Stimulated activated effector memory CD8-positive, alpha-beta T cell treated with anti-CD3 and anti-CD28 coated beads, Interleukin-12 subunit alpha, Interleukin-12 subunit beta, amount 100 ng/mL, for 72 hours (primary cell): ENCODE measurements around the gene ECHS1.

Experiments
- ATAC-seq: fragments of 150-1000 bp; cut with Tn5 transposase; 2 replicates; pipeline ENCODE4 v1.10.0; 2021
- DNase-seq, 2 donors: peaks; one replicate each; pipeline ENCODE4 v3.0.0; 2021 to 2022; ENCODE audit warnings: low spot score in 2 of 2
- H3K27ac Mint-ChIP-seq: one replicate; pipeline ENCODE4 v1.8.0; 2022; ENCODE audit warnings: mild to moderate bottlenecking, mixed read lengths
- H3K36me3 Mint-ChIP-seq: one replicate; pipeline ENCODE4 v1.8.0; 2022; ENCODE audit warnings: mild to moderate bottlenecking, mixed read lengths
- H3K4me1 Mint-ChIP-seq: one replicate; pipeline ENCODE4 v1.8.0; 2022; ENCODE audit warnings: mixed read lengths
- H3K4me3 Mint-ChIP-seq: one replicate; pipeline ENCODE4 v1.8.0; 2022; ENCODE audit warnings: mild to moderate bottlenecking, mixed read lengths
- H3K9me3 Mint-ChIP-seq: one replicate; pipeline ENCODE4 v1.8.0; 2022; ENCODE audit warnings: mixed read lengths

The ECHS1 gene

DNA sequence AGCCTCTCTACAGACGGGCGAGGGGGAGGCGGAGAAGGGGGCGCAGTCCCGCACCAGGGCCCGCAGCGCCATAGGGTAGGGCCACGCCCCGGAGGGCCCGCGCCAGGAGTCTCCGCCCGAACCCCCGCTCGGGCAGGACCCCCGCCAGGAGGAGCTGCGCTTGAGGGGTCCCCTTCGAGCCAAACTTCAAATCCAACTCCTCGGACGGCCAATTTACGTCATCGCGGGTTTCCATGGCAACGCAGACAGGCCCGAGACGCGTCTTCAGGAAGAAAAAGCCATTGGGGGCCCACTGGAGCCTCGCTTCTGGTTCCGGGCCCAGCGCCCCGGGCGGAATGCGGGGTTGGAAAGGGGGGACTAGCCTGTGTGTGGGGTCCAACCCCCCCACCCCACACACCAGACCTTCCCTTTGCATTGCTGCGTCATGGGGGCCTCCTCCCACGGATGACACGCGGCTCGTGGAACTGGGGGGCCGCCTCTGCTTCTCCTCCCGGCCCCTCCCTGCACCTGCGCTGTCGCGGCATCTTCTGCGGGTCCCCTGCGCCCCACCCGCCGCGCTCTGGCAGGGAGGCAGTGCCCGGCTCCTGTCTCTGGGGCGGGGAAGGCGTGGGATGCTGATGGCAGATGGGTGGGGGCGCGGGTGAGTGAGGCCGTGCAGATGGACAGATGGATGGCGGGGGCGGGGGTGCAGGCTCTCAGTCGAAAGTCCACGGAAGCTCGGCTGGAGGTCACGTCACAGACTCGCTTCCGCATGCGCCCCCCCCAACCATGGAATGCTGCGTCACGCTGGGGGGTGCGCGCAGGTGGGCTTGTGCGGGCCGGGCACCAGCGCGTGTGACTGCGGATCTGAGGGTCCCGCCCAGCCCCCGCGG is 37.7 kb downstream of the ECHS1 start:
- Mint-ChIP-seq H3K4me1 (peaks cover 7% of the 10 kb centered on the region), H3K27ac (peak overlapping the region; percentile 71), H3K4me3 (no peak overlapping the region), H3K9me3 (no peaks in the 10 kb centered on the region), H3K36me3 (no peaks in the 10 kb centered on the region)
- peak; percentile 51 for ATAC-seq
- peak; percentile 57 to 77 for DNase-seq

GRCh38 chr10:133334503-133335245 is 38.5 kb downstream of the ECHS1 start:
- H3K27ac Mint-ChIP-seq = peak overlapping the region; percentile 71
- no peaks in the 10 kb centered on the region for H3K9me3 Mint-ChIP-seq
- H3K36me3 Mint-ChIP-seq = no peaks in the 10 kb centered on the region
- H3K4me3 Mint-ChIP-seq = no peak overlapping the region
- ATAC-seq (peak; percentile 63), DNase-seq (no peak)
- H3K4me1 Mint-ChIP-seq = peaks cover 11% of the 10 kb centered on the region

DNA sequence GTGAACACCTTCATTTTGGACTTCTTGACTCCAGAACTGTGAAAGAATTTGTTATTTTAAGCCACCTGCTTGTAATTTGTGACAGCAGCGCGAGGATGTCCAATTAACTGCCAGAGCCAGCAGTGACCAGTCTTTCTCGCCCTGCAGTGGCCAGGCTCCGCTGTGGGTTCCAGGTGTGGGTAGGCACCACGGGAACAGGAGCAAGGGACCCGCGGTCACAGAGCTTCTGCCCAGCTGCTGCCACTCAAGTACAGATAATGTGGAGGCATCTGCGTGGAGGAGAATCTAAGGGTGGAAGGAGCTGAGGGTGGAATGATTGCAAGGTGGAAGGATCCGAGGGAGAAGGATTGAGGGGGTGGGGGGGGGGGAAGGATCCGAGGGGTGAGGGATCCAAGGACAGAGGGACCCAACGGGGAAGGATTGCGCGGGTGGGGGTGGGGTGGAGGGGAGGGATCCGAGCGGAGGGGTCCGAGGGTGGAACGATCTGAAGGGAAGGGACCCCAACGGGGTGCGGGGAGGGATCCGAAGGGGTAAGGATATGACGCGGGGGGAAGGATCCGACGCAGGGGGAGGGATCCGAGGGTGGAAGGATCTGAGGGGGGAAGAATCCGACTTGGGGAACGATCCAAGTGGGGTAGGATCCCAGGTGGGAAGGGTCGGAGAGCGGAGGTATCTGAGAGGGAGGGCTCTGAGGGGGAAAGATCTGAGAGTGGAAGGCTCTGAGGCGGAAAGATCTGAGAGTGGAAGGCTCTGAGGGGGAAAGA is 40.0 kb downstream of the ECHS1 start:
- no peaks in the 10 kb centered on the region for H3K36me3 Mint-ChIP-seq
- ATAC-seq = no peak

GRCh38 chr10:133329491-133330202 is 43.5 kb downstream of the ECHS1 start:
- Mint-ChIP-seq H3K4me1 (peaks cover 15% of the 10 kb centered on the region), H3K27ac (no peak overlapping the region), H3K36me3 (no peaks in the 10 kb centered on the region), H3K9me3 (no peaks in the 10 kb centered on the region), H3K4me3 (peak overlapping the region; percentile 65)
- peak; percentile 92 for ATAC-seq
- DNase-seq = peak; percentile 82 to 91

More for the DNA sequence above, 40.0 kb downstream of the ECHS1 start:
- Mint-ChIP-seq H3K4me3 (no peak overlapping the region), H3K27ac (no peak overlapping the region), H3K4me1 (peaks cover 11% of the 10 kb centered on the region), H3K9me3 (no peaks in the 10 kb centered on the region)
- DNase-seq = no peak

GRCh38 chr10:133328358-133329343 is 44.5 kb downstream of the ECHS1 start:
- peaks cover 13% of the 10 kb centered on the region for H3K4me1 Mint-ChIP-seq
- no peaks in the 10 kb centered on the region for H3K36me3 Mint-ChIP-seq
- no peak for ATAC-seq
- peak in 1 of 2 donors; percentile 1 for DNase-seq
- no peak overlapping the region for H3K4me3 Mint-ChIP-seq
- H3K9me3 Mint-ChIP-seq = no peaks in the 10 kb centered on the region
- no peak overlapping the region for H3K27ac Mint-ChIP-seq

- H3K4me1 Mint-ChIP-seq = peaks cover 13% of the 10 kb centered on the region
- H3K27ac Mint-ChIP-seq = no peak overlapping the region
- H3K36me3 Mint-ChIP-seq = no peaks in the 10 kb centered on the region
- no peaks in the 10 kb centered on the region for H3K9me3 Mint-ChIP-seq
- ATAC-seq (no peak), DNase-seq (peak in 1 of 2 donors; percentile 2)
- no peak overlapping the region for H3K4me3 Mint-ChIP-seq
Measured at GRCh38 chr10:133327651-133328357, 45.4 kb downstream of the ECHS1 start.

- peaks cover 13% of the 10 kb centered on the region for H3K4me1 Mint-ChIP-seq
- H3K27ac Mint-ChIP-seq = no peak overlapping the region
- ATAC-seq (no peak), DNase-seq (no peak)
- no peak overlapping the region for H3K4me3 Mint-ChIP-seq
- H3K36me3 Mint-ChIP-seq = no peaks in the 10 kb centered on the region
- no peaks in the 10 kb centered on the region for H3K9me3 Mint-ChIP-seq
Measured at GRCh38 chr10:133326745-133327650, 46.2 kb downstream of the ECHS1 start.

DNA sequence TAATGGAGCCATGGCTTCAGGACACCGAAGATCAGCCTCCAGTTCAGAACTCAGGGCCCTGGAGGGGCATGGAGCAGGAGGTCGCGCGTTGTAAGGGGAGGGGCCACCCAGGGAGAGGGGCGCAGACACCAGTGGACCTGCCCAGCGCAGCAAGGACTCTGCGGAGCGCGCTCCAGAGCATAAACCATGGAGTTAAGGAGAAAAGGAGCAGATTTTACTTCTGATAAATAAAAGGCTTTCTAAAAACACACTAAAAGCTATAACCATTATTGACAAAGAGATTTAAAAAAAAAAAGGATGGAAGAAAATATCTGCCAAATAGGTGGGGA is 47.0 kb downstream of the ECHS1 start:
- Mint-ChIP-seq H3K4me3 (peak overlapping the region; percentile 66), H3K9me3 (no peaks in the 10 kb centered on the region), H3K27ac (no peak overlapping the region), H3K36me3 (no peaks in the 10 kb centered on the region), H3K4me1 (peaks cover 13% of the 10 kb centered on the region)
- no peak for DNase-seq
- no peak for ATAC-seq

DNA sequence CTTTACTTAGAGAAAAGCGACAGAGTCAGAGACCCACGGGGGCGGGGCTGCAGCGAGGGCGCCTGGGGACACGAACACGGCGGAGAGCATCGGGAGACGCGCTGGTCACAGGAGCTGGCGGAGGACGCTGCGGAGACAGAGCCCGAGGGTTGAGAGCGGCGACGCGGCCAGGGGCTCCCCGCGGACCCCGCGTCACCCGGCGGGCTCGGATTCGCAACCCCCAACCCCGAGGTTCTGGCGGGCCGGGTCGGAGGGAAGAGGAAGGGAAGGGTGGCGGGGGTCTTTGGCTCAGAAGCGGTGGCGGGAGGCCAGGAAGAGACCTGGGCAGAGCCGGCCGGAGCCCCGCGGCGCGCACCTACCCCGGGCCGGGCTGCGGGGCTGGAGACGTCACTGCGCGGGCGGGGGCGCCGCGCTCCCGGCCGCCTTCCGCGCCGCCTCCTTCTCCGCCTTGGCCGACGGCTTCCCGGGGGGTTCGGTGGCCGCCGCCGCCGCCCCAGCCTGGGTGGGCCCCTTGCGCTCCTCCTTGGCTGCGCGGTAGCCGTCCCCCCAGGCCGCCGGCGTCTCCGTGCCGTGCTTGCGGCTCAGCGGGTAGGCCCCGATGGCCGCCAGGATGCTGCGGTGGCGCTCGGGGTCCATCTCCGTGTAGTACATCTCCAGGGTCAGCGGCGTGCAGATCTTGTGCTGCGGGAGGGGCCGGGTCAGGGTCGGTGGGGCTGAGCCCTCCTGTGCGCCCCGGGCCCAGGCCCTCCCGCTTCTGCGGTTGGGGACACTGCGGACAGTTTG is 47.5 kb downstream of the ECHS1 start:
- no peaks in the 10 kb centered on the region for H3K9me3 Mint-ChIP-seq
- DNase-seq (no peak), ATAC-seq (no peak)
- no peaks in the 10 kb centered on the region for H3K36me3 Mint-ChIP-seq
- no peak overlapping the region for H3K27ac Mint-ChIP-seq
- H3K4me1 Mint-ChIP-seq = peaks cover 13% of the 10 kb centered on the region
- H3K4me3 Mint-ChIP-seq = peak overlapping the region; percentile 66

GRCh38 chr10:133324857-133325260 is 48.3 kb downstream of the ECHS1 start:
- H3K4me3 Mint-ChIP-seq = peak overlapping the region; percentile 66

DNA sequence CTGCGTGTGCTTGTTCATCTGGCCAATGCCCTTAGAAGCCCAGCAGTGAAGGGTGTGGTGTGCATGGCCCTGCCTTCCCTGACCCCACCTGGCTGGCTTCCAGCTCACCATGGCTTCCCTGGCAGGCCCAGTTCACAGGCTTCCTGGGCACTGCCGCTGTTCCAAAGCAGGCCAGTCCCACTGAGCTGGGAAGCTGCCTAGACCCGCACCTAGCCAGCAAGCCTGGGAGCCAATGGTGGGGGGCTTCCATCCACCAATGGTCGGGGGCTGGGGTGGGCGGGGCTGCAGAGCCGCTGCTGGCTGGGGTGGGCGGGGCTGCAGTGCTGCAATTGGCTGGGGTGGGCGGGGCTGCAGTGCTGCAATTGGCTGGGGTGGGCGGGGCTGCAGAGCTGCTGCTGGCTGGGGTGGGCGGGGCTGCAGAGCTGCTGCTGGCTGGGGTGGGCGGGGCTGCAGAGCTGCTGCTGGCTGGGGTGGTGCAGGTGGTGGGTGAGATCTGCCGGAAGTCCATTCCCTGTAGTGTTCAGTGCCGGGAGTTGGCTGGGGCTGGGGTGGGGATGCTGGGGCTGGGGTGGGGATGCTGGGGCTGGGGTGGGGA is 48.9 kb downstream of the ECHS1 start:
- Mint-ChIP-seq H3K36me3 (no peaks in the 10 kb centered on the region), H3K4me3 (peak overlapping the region; percentile 66), H3K9me3 (no peaks in the 10 kb centered on the region), H3K27ac (no peak overlapping the region), H3K4me1 (peaks cover 12% of the 10 kb centered on the region)
- no peak for DNase-seq
- peak; percentile 72 for ATAC-seq

More at GRCh38 chr10:133324857-133325260, 48.3 kb downstream of the ECHS1 start:
- peaks cover 11% of the 10 kb centered on the region for H3K4me1 Mint-ChIP-seq
- ATAC-seq (no peak), DNase-seq (no peak)
- H3K27ac Mint-ChIP-seq = no peak overlapping the region
- no peaks in the 10 kb centered on the region for H3K9me3 Mint-ChIP-seq
- H3K36me3 Mint-ChIP-seq = no peaks in the 10 kb centered on the region
